Skin epidermis (tissue), 12 donors: Measurements from ENCODE around the gene CUX1.
"Not testable (repeated sequence)": the region's sequence is repeated elsewhere in the genome, so short reads cannot be mapped to it uniquely, and the experiment has no call there.

Experiments
- H3K27ac ChIP-seq, 21 experiments: fragments of 200-600 bp; sonication (generic) in 11 of 21; one replicate each; pipeline ENCODE4 v1.5.0; 2020; ENCODE audit warnings: mild to moderate bottlenecking in 3 of 21, inconsistent platforms in 2 of 21, moderate library complexity in 2 of 21
- H3K4me3 ChIP-seq, 7 experiments: fragments of 200-600 bp; sonication (generic) in 2 of 7; one replicate each; pipeline ENCODE4 v1.5.0; 2020; ENCODE audit warnings: inconsistent platforms in 2 of 7, mild to moderate bottlenecking in 2 of 7, moderate library complexity in 1 of 7

Gene CUX1

GRCh38 chr7:102291916-102292267 lies 474.5 kb downstream of the CUX1 start:
- Histone ChIP-seq H3K27ac (no peak overlapping the region), H3K4me3 (no peak overlapping the region)

GRCh38 chr7:102292813-102293798 lies 475.7 kb downstream of the CUX1 start:
- no peak overlapping the region for H3K27ac ChIP-seq
- H3K4me3 ChIP-seq, result no peak overlapping the region

GRCh38 chr7:102294589-102294988 lies 477.2 kb downstream of the CUX1 start:
- H3K27ac ChIP-seq, result no peak overlapping the region
- no peak overlapping the region for H3K4me3 ChIP-seq

GRCh38 chr7:102295346-102296178 lies 478.1 kb downstream of the CUX1 start:
- H3K27ac ChIP-seq, result no peak overlapping the region
- H3K4me3 ChIP-seq, result no peak overlapping the region

GRCh38 chr7:102296179-102296438 lies 478.7 kb downstream of the CUX1 start:
- no peak overlapping the region for H3K4me3 ChIP-seq
- no peak overlapping the region for H3K27ac ChIP-seq

GRCh38 chr7:102296514-102296913 lies 479.1 kb downstream of the CUX1 start:
- no peak overlapping the region for H3K4me3 ChIP-seq
- no peak overlapping the region for H3K27ac ChIP-seq

GRCh38 chr7:102297487-102298218 lies 480.2 kb downstream of the CUX1 start:
- H3K27ac ChIP-seq, result no peak overlapping the region
- no peak overlapping the region for H3K4me3 ChIP-seq

- Histone ChIP-seq H3K4me3 (no peak overlapping the region), H3K27ac (no peak overlapping the region)
Observed at GRCh38 chr7:102300643-102301221, 483.3 kb downstream of the CUX1 start.

- not testable (repeated sequence) for H3K4me3 ChIP-seq
- H3K27ac ChIP-seq, result peak overlapping the region in 1 of 21 experiments; percentile 34
Observed at GRCh38 chr7:102301367-102301766, 483.9 kb downstream of the CUX1 start.

GRCh38 chr7:102302025-102302424 lies 484.6 kb downstream of the CUX1 start:
- H3K27ac ChIP-seq, result peak overlapping the region in 1 of 21 experiments; percentile 15
- H3K4me3 ChIP-seq, result no peak overlapping the region

- Histone ChIP-seq H3K27ac (peak overlapping the region in 5 of 21 experiments; percentile 37 to 74 (median 50)), H3K4me3 (no peak overlapping the region)
Observed at GRCh38 chr7:102303669-102304422, 486.4 kb downstream of the CUX1 start.

GRCh38 chr7:102304668-102305067 lies 487.2 kb downstream of the CUX1 start:
- H3K4me3 ChIP-seq, result no peak overlapping the region
- peak overlapping the region in 6 of 21 experiments; percentile 1 to 74 (median 46) for H3K27ac ChIP-seq

- H3K27ac ChIP-seq, result peak overlapping the region in 3 of 21 experiments; percentile 1 to 50 (median 13)
- H3K4me3 ChIP-seq, result no peak overlapping the region
Observed at GRCh38 chr7:102305414-102306268, 488.2 kb downstream of the CUX1 start.

GRCh38 chr7:102306916-102307677 lies 489.7 kb downstream of the CUX1 start:
- Histone ChIP-seq H3K27ac (peak overlapping the region in 8 of 21 experiments; percentile 3 to 80 (median 32)), H3K4me3 (peak overlapping the region in 1 of 7 experiments; percentile 21)

- Histone ChIP-seq H3K27ac (peak overlapping the region in 1 of 21 experiments; percentile 55), H3K4me3 (no peak overlapping the region)
Observed at GRCh38 chr7:102310414-102310815, 493.0 kb downstream of the CUX1 start.

GRCh38 chr7:102312317-102312716 lies 494.9 kb downstream of the CUX1 start:
- H3K27ac ChIP-seq, result no peak overlapping the region
- no peak overlapping the region for H3K4me3 ChIP-seq

- Histone ChIP-seq H3K4me3 (no peak overlapping the region), H3K27ac (no peak overlapping the region)
Observed at GRCh38 chr7:102313997-102314780, 496.8 kb downstream of the CUX1 start.
